GM12891 (cell line): Measurements from ENCODE around the gene TBX20. TPM values are rescaled to one million over a fixed set of nuclear protein-coding genes. Genes with fewer than 3 reads are reported as not detected.

Experiments used
- DNase-seq: peaks from one replicate; pipeline ENCODE4 v3.0.0; 2011; ENCODE audit warnings: low spot score; ENCODE audit not compliant: insufficient read length
- FAIRE-seq: peaks from 2 replicates; lab custom pipeline; 2011; peaks lifted over from hg19 to GRCh38; lab: Jason Lieb, UNC
- PAX5 ChIP-seq: IDR thresholded peaks from 2 replicates; pipeline ENCODE4 v1.6.1; 2011; ENCODE audit warnings: low read length, moderate library complexity, mild to moderate bottlenecking; ENCODE audit not compliant: insufficient read depth, severe bottlenecking
- POLR2A ChIP-seq: IDR thresholded peaks from 2 replicates; pipeline ENCODE4 v1.6.1; 2011; ENCODE audit warnings: low read depth, low read length, control low read depth
- POLR2AphosphoS5 ChIP-seq: IDR thresholded peaks from 2 replicates; pipeline ENCODE4 v1.6.1; 2011; ENCODE audit warnings: low read depth, low read length, control low read depth
- POU2F2 ChIP-seq: IDR thresholded peaks from 2 replicates; pipeline ENCODE4 v1.6.1; 2011; ENCODE audit warnings: low read depth, mild to moderate bottlenecking, control low read depth, low read length, moderate library complexity
- SPI1 ChIP-seq: IDR thresholded peaks from 2 replicates; pipeline ENCODE4 v1.6.1; 2011; ENCODE audit warnings: low read depth, low read length, control low read depth
- TAF1 ChIP-seq: IDR thresholded peaks from 2 replicates; pipeline ENCODE4 v1.6.1; 2011; ENCODE audit warnings: low read depth, low read length, control low read depth
- polyA plus RNA-seq: library from polyadenylated mRNA; unstranded; fragments of >200 nt; gene quantifications from one replicate; pipeline ENCODE4 v1.2.1, GENCODE V29; 2012; ENCODE audit warnings: low read depth, missing spikeins, inconsistent platforms; ENCODE audit not compliant: missing spikeins

TBX20 gene, protein sequence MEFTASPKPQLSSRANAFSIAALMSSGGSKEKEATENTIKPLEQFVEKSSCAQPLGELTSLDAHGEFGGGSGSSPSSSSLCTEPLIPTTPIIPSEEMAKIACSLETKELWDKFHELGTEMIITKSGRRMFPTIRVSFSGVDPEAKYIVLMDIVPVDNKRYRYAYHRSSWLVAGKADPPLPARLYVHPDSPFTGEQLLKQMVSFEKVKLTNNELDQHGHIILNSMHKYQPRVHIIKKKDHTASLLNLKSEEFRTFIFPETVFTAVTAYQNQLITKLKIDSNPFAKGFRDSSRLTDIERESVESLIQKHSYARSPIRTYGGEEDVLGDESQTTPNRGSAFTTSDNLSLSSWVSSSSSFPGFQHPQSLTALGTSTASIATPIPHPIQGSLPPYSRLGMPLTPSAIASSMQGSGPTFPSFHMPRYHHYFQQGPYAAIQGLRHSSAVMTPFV
- not detected for polyA plus RNA-seq

DNA sequence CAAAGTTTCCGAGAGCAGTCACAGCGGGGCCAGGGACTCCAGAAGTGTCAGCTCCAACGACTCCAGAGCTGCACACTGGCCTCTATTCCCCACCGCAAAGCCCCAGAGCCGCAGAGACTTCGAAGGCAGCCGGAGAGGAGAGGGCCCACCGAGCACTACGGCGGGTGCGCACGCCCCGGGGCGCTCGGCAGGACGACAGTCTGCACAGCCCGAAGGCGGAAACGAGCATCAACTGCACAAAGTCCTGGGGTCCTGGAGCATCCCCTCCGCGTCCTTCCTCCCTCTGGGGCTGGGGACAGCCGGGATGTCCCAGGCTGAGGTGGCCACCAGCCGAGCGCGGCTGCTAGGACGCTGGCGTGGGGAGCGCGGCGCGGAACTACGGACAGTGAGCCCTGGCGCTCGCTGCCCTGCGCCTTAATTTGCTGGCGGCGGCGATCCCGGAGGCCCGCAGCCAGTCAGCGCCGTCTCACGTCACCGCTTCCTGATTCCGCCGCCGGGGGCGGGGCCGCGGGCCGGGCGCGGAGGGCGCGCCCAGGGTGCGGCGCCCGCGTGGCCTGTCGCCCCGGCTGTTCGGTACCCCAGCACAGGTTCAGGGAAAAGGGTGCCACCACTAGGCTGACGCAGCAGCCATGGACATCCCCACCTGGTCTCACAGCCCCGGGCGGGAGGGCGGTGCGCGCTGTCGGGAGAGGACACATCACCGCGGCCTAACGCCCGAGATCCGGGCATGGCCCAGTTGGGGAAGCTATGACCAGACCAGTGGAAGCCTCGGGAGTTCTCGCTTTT lies at the start of gene TBX20:
Gene TBX20 (minus strand): TSS at position 391 of the 786 bp plus-strand sequence. CDS start 480 bp downstream, outside the sequence.
- no peak for FAIRE-seq
- TF ChIP-seq SPI1 (no peak), PAX5 (no peak), POU2F2 (no peak), POLR2A (no peak), POLR2AphosphoS5 (no peak), TAF1 (no peak)
- DNase-seq, result no peak

DNA sequence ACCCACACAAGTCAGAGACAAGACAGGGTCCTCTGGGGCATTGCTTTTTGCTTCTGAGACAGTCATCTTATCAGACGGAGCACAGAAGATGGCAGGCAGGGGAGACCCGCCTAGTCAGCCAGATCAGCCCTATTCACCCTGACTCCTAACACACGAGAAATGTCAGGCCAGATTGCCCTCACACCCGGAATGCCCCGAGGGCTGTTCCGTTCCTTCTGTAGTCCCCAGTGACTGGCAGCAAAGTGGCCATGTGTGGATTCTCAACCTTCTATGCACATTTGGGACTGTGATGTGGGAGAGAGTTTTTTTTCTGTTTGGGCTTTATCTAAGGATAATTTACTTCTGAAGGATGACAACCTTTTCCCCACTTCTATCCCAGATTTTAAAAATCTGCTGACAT lies 35.5 kb upstream of the TBX20 start:
- no peak for TF ChIP-seq SPI1
- TF ChIP-seq POLR2AphosphoS5, result no peak
- TF ChIP-seq PAX5, result no peak
- no peak for TF ChIP-seq TAF1
- TF ChIP-seq POU2F2, result no peak
- TF ChIP-seq POLR2A, result no peak
- no peak for DNase-seq
- no peak for FAIRE-seq

DNA sequence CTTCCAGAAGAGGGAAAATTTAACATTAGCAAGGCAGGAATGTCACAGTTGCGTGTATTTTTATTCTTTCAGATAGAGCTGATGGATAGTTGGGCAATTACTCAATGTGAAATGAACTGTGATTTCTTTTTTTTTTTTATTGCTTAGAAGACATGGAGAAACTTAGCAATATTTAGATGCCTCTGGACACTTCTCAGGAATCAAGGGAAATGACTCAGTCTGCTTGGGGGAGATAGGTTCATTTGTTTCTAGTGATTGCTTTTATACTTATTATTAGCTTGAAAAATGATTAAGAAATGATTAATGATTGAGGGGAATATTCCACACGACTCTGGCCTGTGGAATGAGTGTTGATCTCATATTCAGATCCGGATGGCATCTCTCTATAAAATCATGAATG lies 33.1 kb upstream of the TBX20 start:
- TF ChIP-seq POLR2AphosphoS5 (no peak), TAF1 (no peak), PAX5 (no peak), POLR2A (no peak), POU2F2 (no peak), SPI1 (no peak)
- no peak for FAIRE-seq
- no peak for DNase-seq

DNA sequence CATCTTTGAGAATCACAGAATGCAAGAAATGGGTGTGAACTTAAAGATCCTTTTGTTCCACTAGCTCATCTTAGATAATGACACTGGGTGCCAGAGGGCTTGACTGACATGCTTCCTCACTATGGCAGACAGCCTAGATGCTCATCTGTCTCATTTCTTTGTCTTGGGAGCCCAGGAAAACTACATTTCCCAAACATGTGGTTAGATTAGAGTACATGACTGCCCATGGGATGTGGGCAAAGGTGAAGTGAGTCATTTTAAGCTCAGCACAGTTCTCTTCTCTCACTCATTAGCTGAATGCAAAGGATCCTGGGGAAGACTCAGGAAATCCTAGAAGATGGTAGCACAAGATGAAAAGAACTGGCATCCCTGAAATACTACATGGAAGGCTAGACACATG lies 32.5 kb upstream of the TBX20 start:
- DNase-seq, result no peak
- no peak for TF ChIP-seq SPI1
- TF ChIP-seq PAX5, result no peak
- no peak for TF ChIP-seq POLR2A
- no peak for TF ChIP-seq POU2F2
- no peak for TF ChIP-seq TAF1
- no peak for TF ChIP-seq POLR2AphosphoS5
- FAIRE-seq, result no peak

DNA sequence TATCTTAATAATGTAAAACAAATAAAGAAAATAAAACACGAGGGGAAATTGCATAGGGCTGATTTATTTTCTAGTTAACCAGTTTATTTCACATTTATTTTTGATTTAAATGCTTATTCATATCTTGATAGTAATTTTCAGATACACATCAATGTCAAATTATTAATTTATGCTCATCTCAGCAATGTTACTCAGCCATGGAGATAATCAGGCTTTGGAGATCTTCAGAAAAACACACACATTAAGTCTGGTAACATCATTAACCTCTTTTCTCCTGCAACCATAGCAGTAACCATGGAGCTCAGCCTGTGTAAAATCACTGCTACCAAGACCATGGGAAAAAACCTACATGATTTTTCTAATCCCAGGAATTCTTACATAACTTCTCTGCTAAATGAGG lies 31.9 kb upstream of the TBX20 start:
- TF ChIP-seq POLR2A, result no peak
- TF ChIP-seq TAF1, result no peak
- no peak for TF ChIP-seq POU2F2
- TF ChIP-seq POLR2AphosphoS5, result no peak
- TF ChIP-seq PAX5, result no peak
- TF ChIP-seq SPI1, result no peak
- DNase-seq (no peak), FAIRE-seq (no peak)

DNA sequence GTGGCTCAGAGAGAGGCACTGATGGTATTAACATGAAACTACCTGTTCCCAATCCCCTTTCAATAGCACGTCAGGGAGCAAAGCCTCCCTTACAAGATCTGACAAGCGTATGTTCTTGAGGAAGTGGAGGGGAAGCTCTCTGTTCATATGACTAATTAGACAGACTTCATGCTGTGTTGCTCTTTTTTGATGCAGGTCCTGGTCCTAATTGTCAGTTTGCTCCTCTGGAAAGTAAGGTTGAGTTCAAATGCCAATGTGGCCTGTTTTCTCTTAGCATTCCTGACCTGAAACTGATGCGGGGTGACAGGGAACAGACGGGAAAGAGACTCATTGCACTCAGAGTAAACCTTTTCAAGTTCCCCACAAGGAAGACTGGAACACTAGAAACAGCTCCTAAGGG lies 27.0 kb upstream of the TBX20 start:
- FAIRE-seq (no peak), DNase-seq (no peak)
- TF ChIP-seq PAX5 (no peak), SPI1 (no peak), POLR2A (no peak), TAF1 (no peak), POU2F2 (no peak)

DNA sequence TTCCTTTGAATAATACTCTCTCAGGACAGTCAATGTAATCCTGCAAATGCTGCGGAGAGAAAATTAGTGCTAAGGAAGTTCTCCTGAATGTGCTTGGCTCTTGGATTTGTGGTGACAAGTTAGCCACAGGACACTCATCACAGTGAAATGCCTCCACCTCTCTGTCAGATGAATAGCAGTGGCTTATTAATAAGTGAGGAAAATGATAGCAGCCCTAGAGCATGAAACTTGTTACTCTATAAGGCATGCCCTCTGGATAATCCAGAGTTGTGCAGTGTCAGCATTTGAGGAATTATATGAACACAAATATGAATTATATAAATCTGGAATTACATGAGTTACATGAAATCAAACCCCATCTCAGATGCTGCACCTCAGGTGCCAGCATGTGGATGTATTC lies 23.5 kb upstream of the TBX20 start:
- FAIRE-seq (no peak), DNase-seq (no peak)
- TF ChIP-seq POLR2A, result no peak
- no peak for TF ChIP-seq SPI1
- no peak for TF ChIP-seq TAF1
- TF ChIP-seq POU2F2, result no peak
- TF ChIP-seq PAX5, result no peak
- TF ChIP-seq POLR2AphosphoS5, result no peak

DNA sequence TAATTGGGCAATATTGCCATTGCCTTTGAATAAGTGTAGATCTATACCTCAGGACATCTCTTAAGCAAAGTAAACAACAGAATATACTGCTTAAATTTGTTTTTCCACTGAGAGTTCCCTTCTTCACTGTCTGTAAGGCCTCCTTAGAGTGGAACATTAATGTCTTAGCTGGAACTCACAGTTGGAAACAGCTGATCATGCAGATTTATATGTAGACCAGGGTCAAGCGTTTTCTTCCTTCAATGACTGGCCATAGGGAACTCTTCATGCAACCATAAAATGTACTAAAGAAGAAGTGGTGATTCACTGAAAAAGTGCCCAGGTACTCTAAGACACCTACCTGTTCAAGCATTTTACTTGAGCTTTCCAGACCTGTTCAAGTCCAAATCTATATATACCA lies 18.3 kb upstream of the TBX20 start:
- TF ChIP-seq PAX5 (no peak), POLR2AphosphoS5 (no peak), TAF1 (no peak), POLR2A (no peak), POU2F2 (no peak), SPI1 (no peak)
- DNase-seq (no peak), FAIRE-seq (no peak)

DNA sequence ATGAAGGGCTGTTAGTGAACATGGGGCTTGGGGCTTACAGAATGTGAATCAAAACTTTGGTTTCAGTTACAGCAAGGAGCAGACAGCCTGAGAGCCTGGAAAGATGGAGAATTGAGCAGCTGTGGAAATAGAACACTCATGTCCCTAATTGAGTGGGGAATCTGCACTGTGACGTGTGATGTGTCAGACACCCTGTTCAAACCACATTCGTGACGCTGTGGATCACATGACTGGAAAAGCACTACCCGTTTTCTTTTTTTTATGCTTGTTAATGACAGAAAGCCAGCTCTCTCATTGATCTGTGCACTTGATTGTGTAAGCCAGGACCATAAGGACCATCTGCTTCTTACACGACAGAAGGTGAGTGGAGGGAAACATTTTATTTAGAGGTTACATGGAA lies 15.1 kb upstream of the TBX20 start:
- DNase-seq (no peak), FAIRE-seq (no peak)
- no peak for TF ChIP-seq TAF1
- TF ChIP-seq POLR2AphosphoS5, result no peak
- no peak for TF ChIP-seq POLR2A
- TF ChIP-seq PAX5, result no peak
- no peak for TF ChIP-seq POU2F2
- no peak for TF ChIP-seq SPI1
